HG03378 (cell line): Measurements from ENCODE around the gene ADGRG7.

Source experiments
- ATAC-seq: cut with Tn5 transposase; IDR thresholded peaks from one replicate; pipeline ENCODE4 v1.9.1; 2021; ENCODE audit warnings: mild to moderate bottlenecking, moderate library complexity; ENCODE audit not compliant: unreplicated experiment

Gene ADGRG7

GRCh38 chr3:100697172-100697571, 87.8 kb downstream of the ADGRG7 start:
- no peak for ATAC-seq

- ATAC-seq = no peak
These were observed 88.4 kb downstream of the ADGRG7 start for GRCh38 chr3:100697723-100698285.

- ATAC-seq = no peak
These were observed 89.3 kb downstream of the ADGRG7 start for GRCh38 chr3:100698736-100699135.

- no peak for ATAC-seq
These were observed 91.3 kb downstream of the ADGRG7 start for GRCh38 chr3:100700708-100701107.

GRCh38 chr3:100702082-100702979, 92.9 kb downstream of the ADGRG7 start:
- ATAC-seq = no peak

GRCh38 chr3:100702980-100703345, 93.6 kb downstream of the ADGRG7 start:
- no peak for ATAC-seq

DNA sequence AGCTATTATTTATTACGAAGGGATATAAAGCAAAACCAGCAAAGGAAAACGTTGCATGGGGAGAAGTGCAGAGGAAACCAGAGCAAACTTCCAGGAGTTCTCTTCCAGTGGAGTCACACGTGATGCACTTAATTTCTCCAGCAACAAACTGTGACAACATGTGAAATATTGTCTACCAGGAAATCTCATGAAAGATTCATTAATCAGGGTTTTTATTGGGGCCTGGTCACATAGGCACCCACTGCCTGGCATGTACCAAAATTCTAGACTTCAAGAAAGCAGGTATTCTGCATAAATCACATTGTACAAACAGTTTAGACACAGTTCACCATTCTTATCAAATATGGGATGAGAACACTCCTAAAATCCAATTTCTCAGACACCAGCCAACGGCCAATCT, 94.5 kb downstream of the ADGRG7 start:
- no peak for ATAC-seq

DNA sequence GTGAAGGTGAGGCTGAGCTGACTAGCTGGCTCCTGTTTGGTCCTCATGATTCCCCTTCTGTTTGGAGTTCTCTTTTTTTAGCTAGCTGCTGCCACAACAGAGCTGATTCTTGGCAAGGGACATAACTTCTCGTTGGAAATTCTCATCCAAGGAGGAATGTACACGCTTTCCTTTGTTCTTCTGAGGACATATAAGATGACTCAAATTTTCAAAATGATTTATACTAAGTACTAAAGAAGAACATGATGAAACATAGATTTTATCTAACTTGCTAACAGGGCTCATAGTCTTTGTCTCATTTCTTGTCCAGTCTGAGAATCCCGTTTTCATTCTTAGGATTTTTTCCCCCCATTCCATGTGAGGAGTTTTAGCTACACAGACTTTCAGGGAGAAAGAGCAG, 97.0 kb downstream of the ADGRG7 start:
- ATAC-seq = no peak

GRCh38 chr3:100708644-100708988, 99.2 kb downstream of the ADGRG7 start:
- no peak for ATAC-seq

DNA sequence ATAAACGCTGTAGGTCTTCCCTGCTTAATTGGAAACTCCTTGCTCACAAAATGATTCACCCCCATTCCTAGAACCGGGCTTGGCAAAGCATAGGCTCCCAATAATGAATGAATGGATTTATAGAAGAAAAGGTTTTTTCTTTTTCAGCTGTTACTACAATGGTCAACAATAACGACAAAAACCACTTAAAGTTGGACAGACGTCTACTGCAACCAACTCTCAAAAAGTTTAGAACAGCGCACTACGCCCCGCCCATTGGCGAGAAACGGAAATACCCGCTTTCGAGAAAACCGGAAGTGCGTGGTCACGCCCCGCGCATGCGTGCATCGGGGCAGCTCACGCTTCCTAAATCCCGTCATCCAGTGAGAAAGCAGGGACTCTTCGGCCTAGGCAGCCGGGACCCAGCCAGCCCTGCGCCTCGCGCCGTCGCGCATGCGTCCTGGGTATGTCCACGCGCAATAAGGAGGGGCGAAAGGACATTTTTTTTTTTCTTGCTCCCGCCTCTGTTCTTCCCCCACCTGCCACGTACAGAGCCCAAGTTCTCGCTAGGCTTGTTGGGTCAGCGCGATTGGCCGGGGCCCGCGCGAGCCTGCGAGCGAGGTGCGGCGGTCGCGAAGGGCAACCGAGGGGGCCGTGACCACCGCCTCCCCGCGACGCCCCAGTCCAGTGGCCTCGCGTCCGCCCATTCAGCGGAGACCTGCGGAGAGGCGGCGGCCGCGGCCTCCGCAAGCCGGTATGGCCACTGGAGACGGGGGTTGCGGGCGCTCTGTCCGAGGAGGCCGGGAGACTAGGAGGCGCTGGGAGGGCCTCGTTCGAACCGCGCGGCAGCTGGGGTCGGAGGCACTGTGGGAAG, 99.8 kb downstream of the ADGRG7 start, which contains the start of gene TFG:
TFG (plus strand) TSS at position 506 of the 853 bp plus-strand sequence. CDS start 4,192 bp downstream, outside the sequence.
- peak; percentile 93 for ATAC-seq

DNA sequence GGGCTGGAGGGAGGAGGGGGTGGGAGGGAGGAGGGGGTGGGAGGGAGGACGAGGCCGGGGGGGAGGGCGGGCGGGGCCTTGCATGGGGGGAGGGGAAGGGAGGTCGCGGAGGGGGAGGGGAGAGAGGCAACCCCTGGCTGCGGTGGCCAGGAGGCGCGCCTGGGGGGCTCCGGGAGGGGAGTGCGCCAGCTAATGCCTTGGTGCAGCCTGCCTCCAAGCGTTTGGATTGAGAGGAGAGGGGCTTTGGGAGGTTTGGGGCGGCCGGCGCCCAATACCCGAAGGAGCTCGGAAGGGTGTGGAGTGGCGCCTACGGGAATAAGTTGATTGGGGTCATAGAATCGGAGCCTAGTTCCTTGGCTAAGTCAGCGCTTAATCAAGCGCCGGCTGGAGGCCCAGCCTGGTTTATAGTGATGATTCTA, 100.5 kb downstream of the ADGRG7 start:
- no peak for ATAC-seq

- ATAC-seq = peak; percentile 46
These were observed 101.0 kb downstream of the ADGRG7 start for GRCh38 chr3:100710261-100710968.

DNA sequence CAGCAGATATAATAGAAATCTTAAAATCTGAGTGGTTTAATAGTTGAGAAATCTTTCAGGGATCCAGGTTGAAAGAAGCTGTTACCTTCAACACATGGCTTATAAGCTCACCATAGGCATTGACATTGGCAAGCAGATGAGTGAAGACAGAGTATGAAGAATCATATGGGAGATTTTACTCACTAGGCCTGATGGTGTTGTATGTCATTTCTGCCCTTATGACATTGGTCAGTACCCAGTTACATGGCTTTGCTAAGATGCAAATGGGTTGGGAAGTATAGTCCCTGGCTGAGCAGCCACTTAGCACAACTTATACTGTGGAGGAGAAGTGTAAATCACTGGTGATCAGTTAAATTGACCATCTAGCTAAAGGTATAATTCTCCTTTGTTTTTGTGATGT, 105.8 kb downstream of the ADGRG7 start:
- ATAC-seq = no peak

GRCh38 chr3:100717063-100717462, 107.7 kb downstream of the ADGRG7 start:
- no peak for ATAC-seq

DNA sequence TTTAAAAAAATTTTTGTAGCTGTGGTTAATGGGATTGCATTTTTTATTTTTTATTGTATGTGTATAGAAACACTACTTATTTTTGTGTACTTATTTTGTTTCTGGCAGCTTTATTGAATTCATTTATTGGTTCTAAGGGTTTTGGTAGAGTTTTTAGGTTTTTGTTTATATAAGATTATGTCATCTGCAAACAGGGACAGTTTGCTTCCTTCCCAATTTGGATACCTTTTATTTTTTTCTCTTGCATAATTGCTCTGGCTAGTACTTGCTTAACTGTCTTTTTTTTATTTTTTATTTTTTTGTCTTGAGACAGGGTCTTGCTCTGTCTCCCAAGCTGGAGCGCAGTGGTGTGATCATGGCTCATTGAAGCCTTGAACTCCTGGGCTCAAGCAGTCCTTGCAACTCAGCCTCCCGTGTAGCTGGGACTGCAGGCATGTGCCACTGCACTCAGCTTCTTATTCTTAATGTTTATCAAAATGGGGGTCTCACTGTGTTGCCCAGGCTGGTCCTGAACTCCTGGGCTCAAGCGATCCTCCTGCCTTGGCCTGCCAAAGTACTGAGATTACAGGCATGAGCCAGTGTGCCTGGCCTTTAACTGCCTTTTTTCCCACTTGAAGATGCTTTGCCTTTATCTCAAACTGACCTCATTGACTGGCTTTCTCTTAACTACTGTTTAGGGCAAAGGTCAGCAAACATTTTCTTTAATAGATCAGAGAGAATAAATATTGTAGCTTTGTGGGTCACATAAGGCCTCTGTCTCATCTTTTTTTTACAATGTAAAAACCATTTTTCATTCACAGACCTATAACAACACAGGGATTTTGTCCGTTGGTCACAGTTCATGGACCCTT, 108.5 kb downstream of the ADGRG7 start:
- ATAC-seq = no peak

DNA sequence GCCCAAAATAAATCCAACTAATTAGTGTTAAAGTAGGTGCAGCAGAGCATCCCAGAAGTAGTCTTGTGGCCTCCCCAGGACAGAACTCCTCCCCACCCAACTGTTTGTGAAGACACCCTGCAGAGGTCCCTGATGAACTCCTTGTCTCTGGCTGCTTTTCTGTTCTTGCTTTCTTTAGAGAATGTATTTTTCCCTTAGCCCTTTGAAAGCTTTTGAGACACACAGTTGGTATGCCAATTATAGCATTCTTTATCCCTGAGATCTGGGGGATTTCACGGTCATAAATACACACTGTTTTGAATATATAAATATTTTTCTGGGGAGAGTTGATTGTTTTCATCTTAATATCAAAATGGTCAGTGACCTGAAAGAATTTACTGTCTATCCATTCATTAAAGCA, 109.7 kb downstream of the ADGRG7 start:
- ATAC-seq = no peak

GRCh38 chr3:100720426-100720825, 111.0 kb downstream of the ADGRG7 start:
- no peak for ATAC-seq

DNA sequence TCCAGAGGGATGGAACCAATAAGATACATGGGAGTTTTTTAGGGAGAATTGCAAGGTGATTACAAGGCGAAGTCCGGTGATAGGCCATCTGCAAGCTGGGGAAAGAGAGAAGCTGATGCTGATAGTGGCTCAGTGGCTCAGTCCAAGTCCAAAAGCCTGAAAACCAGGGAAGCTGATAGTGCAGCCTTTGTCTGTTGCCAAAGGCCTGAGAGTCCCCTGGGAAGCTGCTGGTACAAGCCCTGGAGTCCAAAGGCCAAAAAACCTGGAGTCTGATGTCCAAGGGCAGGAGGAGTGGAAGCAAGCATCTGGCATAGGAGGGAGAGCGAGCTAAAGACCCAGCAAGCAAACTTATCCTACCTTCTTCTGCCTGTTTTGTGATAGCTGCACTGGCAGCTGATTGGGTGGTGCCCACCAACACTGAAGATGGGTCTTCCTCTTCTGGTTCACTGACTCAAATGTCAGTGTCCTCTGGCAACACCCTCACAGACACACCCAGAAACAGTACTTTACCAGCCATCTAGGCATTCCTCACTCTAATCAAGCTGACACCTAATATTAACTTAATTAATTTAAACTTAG, 116.6 kb downstream of the ADGRG7 start:
- ATAC-seq = no peak

DNA sequence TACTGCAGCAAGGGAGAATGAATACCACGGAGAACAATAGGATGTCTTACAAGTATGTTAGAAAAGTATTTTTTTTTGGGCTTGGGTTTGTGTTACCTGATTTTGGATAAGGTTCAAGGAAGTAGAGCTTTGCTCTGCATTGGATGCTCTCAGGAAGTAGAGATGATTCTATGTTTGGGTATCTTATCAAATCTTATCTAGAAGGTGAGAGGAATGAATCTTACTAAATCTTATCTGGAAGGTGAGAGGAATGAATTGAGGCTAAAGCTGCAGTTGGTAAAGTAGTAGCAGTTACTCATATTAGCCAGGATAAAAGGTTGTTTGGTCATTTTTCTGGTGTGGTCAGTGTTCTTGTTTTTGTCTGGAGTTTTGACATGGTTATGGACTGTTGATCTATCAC, 117.3 kb downstream of the ADGRG7 start:
- no peak for ATAC-seq

DNA sequence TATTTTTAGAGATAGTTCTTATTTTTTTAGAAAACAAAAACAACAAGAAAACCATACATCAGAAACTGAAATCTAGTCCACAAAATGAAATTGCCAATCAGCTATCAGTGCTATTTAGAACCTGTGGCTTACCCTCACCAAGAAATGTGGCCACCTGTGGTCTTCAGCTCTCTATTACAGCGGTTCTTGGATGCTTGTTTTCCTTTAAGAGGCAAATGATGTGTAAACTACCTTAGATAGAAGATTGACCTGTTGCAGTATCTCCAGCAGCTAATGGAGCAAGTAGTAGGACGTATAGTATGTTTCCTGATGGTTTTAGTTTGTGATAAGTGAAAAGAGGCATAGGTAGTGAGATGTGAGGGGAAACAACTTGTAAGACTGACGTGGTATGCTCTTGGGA, 121.1 kb downstream of the ADGRG7 start:
- no peak for ATAC-seq
